GM21717 (cell line): ENCODE data around the gene ST8SIA6.
"Not testable (repeated sequence)": the region's sequence is repeated elsewhere in the genome, so short reads cannot be mapped to it uniquely, and the experiment has no call there.

Source experiments
- ATAC-seq: cut with Tn5 transposase; IDR thresholded peaks from one replicate; pipeline ENCODE4 v1.9.1; 2021; ENCODE audit warnings: mild to moderate bottlenecking, moderate library complexity; ENCODE audit not compliant: unreplicated experiment

ST8SIA6 gene

DNA sequence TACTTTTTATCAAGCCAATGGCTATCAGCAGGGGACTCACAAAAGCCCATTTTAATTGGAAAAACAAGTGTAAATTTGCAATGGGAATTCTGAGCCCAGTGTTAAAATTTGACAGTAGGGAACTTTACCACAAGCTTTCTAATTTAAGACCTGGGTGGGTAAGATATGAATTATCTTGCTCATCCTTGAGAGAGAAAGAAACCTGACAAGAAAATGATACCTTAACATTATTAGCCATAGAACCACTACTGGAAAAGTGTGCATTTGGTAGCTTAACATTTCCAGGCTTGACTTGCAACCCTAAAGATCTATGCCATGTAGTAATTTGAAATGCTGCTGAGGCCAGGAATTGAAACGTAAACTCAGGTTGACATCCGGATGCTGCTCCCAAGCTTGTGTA is 2.7 kb upstream of the ST8SIA6 start:
- ATAC-seq: no peak

GRCh38 chr10:17456032-17456548 is 1.7 kb upstream of the ST8SIA6 start:
- ATAC-seq: no peak

DNA sequence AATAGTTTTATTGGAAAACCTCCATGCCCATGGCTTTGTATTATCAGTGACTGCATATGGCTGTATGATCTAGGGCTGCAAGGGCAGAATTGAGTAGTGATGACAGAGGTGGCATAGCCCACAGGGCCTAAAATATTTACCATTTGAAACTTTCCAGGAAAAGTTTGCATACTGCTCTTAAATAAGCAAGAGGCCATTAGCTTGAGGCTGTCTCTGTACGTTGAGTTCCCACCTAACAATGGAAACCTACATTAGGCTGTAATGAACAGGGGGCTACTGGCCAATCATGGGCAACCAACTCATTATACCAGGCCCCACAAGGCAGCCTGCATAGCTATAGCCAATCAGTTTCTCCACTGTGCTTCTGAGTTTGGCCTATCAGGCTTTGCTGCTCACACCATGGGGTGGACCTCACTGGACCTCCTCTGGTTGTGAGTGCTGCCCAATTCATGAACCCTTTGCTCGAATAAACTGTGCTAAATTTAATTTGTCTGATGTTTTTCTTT is 673 bp upstream of the ST8SIA6 start:
- no peak for ATAC-seq

GRCh38 chr10:17453373-17454091 is 863 bp downstream of the ST8SIA6 start:
- ATAC-seq: peak; percentile 32

DNA sequence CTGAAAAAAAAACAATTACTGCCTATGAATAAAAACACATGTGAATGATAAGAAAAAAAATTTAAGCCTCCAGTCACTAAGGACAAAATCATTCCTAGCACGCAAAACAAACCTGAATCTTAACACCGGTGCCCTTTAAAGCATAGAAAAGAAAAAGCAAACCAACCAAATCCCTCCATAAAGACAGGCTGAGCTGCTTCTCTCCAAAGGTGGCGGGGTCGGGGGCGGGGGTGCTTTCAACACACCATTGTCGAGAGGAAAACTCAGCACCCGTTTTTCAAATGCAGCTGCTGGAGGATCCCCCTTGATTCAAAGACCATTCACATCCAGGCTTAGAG is 1.4 kb downstream of the ST8SIA6 start:
- ATAC-seq: no peak

DNA sequence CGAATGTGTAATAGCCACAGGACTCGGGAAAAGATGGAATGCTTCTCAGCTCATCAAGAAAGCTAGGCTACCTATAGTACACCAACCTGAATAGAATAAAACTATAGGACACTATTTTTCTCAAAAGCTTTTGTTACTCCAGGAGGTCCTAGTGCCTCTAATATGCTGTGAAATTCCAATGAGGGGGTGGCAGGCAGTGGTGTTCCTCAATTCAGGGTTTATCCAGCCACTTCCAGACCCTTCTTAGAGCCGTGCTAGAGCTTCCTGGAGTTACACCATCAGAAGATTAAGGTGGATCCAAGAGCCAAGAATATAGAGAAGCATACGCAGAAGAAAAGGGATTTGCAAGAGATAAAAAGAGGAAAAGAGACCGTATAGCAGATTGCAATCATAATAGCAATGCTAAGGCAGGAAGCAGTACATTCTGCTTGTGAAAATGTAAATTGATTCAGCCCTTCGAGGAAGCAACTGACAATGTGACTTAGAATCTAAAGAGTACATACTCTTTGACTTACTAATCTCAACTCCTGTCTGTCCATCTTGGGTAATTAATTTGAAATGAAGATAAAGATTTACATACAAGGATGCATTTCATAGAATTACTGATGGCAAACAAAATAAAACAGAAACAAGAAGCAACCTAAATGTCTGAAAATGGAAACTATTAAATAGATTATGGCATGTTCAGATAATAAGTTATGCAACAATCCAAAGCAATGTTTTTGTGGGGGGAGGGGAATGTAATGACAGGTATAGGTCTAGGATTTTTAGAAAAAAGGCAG is 2.1 kb downstream of the ST8SIA6 start:
- ATAC-seq: no peak

DNA sequence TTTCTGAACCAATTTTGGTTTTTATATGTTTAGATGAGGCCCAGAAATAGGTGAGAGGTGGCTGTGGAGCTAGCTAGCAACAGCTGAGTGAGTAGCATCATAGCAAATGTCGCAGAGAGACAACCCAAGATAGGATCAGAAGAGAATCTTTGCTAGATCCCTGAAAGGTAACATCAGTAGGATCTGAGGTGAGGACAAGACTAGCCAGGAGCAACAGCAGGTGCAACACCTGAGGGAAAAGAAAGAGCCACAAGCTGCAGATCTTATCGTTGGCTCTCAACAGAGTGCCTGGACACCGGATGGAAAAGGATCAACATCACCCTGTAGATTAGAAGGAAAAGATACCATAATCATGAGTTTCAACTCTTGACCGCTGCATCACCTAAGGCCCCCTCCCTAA is 4.4 kb downstream of the ST8SIA6 start:
- no peak for ATAC-seq

DNA sequence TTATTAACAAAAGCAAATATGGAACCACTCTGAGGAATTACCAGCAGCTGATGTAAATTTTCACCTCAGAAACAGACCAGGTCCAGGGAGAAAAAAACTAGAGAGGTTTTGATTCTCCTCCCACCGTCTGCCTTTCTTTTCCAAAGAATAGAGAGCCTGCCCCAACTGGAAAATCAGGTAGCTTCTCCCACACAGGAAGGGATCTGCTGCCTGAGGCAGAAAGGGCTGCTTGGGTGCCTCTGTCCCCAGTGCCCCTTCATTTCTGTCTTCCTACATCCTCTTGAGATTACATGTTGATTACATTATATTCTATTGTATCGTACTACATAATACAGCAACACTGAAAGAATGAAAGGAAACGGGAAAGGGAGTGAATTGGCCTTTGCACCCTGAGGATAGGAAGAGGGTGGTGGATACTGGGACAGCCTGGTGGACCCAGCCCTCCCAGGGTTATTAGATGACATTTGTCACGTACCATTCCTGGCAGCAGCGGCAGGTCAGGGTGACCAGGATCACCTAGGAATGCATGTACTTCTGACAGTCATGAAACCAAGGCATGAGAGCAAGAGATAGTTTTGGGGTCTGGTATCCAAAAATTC is 8.9 kb downstream of the ST8SIA6 start:
- ATAC-seq: no peak

- peak; percentile 5 for ATAC-seq
These were observed 10.0 kb downstream of the ST8SIA6 start for GRCh38 chr10:17444388-17444714.

GRCh38 chr10:17443707-17444387 is 10.5 kb downstream of the ST8SIA6 start:
- peak; percentile 97 for ATAC-seq

DNA sequence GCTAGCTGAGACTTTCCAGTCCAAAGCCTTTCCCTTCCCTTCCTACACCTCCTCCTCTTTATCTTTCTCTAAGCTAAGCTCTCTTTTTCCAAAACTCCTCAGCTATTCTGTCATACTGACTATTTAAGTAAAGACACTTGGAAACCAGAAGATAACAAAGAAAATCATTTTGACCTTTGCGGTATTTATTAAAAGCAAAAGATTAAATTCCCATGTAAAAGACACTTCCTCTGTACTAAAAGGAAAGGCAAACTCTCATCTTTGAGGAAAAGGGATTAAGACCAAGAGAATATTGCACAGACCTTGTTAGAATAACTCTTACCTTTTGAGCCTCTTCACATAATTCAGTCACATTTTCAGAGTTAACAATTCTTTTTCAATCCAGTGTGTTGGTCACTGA is 15.8 kb downstream of the ST8SIA6 start:
- ATAC-seq: no peak

DNA sequence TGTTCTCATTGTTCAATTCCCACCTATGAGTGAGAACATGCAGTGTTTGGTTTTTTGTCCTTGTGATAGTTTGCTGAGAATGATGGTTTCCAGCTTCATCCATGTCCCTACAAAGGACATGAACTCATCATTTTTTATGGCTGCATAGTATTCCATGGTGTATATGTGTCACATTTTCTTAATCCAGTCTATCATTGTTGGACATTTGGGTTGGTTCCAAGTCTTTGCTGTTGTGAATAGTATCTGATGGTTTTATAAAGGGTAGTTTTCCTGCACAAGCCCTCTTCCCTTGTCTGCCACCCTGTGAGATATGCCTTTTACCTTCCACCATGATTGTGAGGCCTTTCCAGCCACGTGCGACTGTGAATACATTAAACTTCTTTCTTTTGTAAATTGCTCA is 17.8 kb downstream of the ST8SIA6 start:
- ATAC-seq: not testable (repeated sequence)

DNA sequence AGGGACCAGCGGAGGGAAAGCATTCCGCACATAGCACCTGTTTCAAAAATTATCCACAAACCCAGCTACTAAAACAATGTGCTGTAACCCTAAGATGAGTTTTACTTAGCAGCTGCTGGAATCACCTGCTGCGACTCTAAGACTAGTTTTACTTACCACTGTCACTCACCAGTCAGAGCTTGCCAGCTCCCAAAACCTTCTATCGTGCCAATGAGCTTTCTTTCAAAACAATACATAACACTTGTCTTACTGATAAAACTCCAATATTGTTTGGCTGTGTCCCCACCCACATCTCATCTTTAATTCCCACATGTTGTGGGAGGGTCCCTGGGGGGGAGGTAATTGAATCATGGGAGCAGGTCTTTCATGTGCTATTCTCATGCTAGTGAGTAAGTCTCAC is 18.4 kb downstream of the ST8SIA6 start:
- no peak for ATAC-seq

GRCh38 chr10:17435187-17435586 is 19.2 kb downstream of the ST8SIA6 start:
- ATAC-seq: no peak

GRCh38 chr10:17432723-17433122 is 21.7 kb downstream of the ST8SIA6 start:
- no peak for ATAC-seq

DNA sequence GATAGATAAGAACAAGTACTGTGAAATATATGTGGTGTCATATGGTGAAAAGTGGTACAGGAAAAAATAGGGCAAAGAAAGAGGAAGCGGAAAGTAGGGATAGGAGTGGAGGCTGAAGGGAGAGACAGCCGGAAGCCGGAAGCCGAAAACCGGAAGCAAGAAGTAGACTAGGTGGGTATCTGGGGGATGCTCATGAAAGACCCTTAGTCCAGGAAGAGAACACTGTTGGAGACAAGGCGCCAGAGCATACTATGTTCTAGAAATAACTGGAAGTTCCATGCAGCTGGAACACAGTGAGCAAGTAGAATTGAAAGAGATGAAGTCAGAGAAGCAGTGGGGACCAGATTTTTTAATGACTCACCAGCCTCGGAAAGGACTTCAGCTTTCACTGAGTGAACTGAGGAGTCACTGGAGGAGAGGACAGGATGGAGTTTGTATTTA is 22.5 kb downstream of the ST8SIA6 start:
- no peak for ATAC-seq

DNA sequence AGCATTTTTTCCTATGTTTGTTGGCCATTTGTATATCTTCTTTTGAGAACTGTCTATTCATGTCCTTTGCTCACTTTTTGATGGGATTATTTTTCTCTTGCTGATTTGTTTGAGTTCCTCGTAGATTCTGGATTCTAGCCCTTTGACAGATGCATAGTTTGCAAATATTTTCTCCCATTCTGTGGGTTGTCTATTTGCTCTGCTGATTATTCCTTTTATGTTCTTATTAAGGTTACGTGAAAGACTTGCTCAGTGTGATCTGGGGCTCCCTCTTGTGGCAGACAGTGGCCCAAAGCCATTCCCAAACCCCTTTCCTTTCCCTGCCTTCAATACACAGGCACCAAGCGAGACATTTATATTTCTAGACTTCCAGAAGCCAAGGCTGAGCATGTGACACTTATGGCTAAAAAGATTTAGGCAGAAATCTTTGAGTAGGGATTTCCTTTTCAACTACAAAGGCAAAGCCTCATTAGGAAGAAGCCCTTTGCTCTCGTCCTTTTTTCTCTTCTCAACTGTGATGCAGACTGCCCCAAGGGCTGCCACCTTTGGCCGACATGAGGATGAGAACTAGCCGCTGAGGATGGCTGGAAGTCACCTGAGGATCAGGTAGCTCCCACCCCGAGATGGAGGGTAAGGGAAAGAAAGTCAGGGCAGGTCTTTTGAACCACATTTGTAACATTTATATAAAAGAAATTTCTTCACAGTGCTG is 23.6 kb downstream of the ST8SIA6 start:
- no peak for ATAC-seq

GRCh38 chr10:17429490-17429889 is 24.9 kb downstream of the ST8SIA6 start:
- no peak for ATAC-seq

DNA sequence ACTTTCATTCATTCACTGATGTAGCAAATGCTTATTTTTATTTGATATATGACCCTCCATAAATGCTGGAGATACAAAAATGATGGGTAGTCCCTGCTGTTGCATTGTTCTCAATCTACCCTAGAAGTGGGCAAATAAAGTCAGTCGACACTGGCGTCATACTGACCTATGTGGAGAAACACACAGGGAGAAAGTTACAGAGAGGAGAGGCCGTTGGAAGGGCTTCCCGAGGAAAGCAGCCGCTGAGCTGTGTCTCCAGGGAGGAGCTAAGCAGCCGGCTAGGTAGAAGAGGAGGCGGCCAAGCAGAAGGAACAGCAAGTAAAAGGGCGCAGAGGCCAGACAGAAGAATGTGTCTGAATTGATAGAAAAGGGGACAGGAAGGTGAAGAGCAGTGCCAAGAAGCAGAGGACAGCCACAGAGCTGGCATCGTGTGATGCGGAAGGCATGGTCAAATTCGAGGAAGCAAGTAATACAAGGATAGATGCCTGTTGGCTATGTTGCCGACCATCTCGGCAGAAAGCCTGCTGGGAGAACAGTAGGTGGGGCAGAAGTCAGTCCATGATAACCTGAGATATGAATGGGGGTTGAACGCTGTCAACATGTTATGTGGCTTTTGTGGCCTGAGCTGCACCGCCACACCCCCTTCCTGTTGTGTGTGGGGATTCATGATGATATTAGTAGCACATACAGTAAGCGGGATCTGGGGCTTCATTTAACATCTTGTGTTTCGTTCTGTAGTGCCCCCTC is 25.9 kb downstream of the ST8SIA6 start:
- ATAC-seq: no peak
